ENCODE measurements around the gene PLA2G4D. TPM values are rescaled to one million over a fixed set of nuclear protein-coding genes. Genes with fewer than 3 reads are reported as not detected.

Gene PLA2G4D
- polyA plus RNA-seq, 2 of the 4 experiments (the other 2 are of a cell fraction): not detected

DNA sequence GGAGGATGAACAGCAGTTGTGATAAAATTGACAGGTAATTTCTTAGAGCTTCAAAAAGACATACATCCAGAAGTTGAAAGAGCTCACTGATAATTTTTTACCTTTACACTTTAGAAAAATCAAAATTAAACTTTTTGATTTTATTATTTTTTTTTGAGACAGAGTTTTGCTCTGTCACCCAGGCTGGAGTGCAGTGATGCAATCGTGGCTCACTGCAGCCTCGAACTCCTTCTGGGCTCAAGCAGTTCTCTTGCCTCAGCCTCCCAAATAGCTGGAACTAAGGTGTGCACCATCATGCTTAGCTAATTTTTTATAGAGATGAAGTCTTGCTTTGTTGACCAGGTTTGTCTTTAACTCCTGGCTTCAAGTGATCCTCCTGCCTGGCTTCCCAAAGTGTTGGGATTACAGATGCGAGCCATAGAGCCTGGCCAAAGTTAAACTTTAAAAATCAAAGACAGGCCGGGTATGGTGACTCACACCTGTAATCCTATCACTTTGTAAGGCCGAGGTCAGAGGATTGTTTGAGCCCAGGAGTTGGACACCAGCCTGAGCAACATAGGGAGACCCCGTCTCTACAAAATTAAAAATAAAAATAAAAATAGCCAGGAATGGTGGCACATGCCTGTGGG is 40.4 kb upstream of the PLA2G4D start:
- Histone ChIP-seq H3K4me1 (peaks cover 25% of the 10 kb centered on the region), H3K9me3 (no peaks in the 10 kb centered on the region), H3K27ac (0 out of 6 replicates have a peak overlapping the region, but pooled peaks of 1 of the 2 experiments have one; percentile 26), H3K4me3 (no peak overlapping the region), H3K4me2 (peak overlapping the region; percentile 22)
- ATAC-seq (no peak), DNase-seq (ENCODE audit: low read depth in 1 of 2, low spot score in 1 of 2) (no peak), FAIRE-seq (no peak)
- 17% methylated on average over 6 of the region's 6 CpGs for WGBS (ENCODE audit: missing lambda C conversion rate)
- TF ChIP-seq, protein P1, sequence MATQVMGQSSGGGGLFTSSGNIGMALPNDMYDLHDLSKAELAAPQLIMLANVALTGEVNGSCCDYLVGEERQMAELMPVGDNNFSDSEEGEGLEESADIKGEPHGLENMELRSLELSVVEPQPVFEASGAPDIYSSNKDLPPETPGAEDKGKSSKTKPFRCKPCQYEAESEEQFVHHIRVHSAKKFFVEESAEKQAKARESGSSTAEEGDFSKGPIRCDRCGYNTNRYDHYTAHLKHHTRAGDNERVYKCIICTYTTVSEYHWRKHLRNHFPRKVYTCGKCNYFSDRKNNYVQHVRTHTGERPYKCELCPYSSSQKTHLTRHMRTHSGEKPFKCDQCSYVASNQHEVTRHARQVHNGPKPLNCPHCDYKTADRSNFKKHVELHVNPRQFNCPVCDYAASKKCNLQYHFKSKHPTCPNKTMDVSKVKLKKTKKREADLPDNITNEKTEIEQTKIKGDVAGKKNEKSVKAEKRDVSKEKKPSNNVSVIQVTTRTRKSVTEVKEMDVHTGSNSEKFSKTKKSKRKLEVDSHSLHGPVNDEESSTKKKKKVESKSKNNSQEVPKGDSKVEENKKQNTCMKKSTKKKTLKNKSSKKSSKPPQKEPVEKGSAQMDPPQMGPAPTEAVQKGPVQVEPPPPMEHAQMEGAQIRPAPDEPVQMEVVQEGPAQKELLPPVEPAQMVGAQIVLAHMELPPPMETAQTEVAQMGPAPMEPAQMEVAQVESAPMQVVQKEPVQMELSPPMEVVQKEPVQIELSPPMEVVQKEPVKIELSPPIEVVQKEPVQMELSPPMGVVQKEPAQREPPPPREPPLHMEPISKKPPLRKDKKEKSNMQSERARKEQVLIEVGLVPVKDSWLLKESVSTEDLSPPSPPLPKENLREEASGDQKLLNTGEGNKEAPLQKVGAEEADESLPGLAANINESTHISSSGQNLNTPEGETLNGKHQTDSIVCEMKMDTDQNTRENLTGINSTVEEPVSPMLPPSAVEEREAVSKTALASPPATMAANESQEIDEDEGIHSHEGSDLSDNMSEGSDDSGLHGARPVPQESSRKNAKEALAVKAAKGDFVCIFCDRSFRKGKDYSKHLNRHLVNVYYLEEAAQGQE (IDR thresholded peaks at IDR 0.05): no peak
- TF ChIP-seq, protein P2, sequence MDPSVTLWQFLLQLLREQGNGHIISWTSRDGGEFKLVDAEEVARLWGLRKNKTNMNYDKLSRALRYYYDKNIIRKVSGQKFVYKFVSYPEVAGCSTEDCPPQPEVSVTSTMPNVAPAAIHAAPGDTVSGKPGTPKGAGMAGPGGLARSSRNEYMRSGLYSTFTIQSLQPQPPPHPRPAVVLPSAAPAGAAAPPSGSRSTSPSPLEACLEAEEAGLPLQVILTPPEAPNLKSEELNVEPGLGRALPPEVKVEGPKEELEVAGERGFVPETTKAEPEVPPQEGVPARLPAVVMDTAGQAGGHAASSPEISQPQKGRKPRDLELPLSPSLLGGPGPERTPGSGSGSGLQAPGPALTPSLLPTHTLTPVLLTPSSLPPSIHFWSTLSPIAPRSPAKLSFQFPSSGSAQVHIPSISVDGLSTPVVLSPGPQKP (IDR thresholded peaks at IDR 0.05; ENCODE audit: low read depth, low read length): no peak
- TF ChIP-seq HOXA7 (CRISPR knock-in tag; IDR thresholded peaks at IDR 0.05) (no peak), ZSCAN20 (CRISPR knock-in tag; IDR thresholded peaks at IDR 0.05) (no peak)
- ChIA-PET POLR2A (no interaction called here), CTCF (interaction anchor here (0.8 to 2.3 kb wide), 8 partner anchors 11 to 146 kb away, joined by 3 to 14 read pairs (median 5); no protein-coding TSS in a partner anchor)

DNA sequence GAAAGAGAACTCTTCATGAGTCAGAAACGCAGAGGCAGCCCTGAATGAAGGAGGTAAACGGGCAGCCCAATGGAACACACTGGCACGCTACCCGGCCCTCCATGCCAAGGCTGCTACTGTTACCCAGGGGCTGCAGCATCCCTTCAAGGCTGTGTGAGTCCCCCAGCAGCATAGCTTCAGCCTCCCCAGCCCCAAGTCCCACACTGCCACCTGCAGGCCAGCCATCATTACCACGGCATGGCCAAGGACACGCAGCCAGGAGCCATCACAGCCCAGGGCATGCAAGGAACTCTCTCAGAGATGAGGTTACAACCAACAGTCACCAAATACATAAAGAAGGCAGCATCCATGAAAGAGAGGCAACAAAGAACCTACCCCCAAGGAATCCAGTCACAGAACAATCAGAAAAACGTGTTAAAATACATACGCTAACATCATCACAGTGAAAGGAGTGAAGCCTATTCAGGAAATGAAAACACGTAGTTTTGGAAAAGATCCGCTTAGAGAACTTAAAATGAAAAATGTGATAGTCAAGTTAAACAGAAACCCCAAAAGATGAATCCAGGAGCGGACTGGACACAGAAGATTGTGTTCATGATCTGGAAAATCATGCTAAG is 39.6 kb upstream of the PLA2G4D start:
- H3K27ac ChIP-seq: no peak overlapping the region
- peak overlapping the region; percentile 26; the same call in 1 of the 3 replicates for H3K4me2 ChIP-seq
- DNase-seq (ENCODE audit: low read depth in 1 of 2, low spot score in 1 of 2): peak; percentile 41 to 54
- peaks cover 20% of the 10 kb centered on the region for H3K4me1 ChIP-seq
- no peak for TF ChIP-seq JUNB (IDR thresholded peaks at IDR 0.05)
- TF ChIP-seq, protein P3, sequence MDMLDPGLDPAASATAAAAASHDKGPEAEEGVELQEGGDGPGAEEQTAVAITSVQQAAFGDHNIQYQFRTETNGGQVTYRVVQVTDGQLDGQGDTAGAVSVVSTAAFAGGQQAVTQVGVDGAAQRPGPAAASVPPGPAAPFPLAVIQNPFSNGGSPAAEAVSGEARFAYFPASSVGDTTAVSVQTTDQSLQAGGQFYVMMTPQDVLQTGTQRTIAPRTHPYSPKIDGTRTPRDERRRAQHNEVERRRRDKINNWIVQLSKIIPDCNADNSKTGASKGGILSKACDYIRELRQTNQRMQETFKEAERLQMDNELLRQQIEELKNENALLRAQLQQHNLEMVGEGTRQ (IDR thresholded peaks at IDR 0.05): no peak
- TF ChIP-seq TP53 (CRISPR knock-in tag; IDR thresholded peaks at IDR 0.05): no peak
- TF ChIP-seq EHMT2 (IDR thresholded peaks at IDR 0.05; ENCODE audit: low read depth): no peak
- TF ChIP-seq SMC3 (IDR thresholded peaks at IDR 0.05): peak; percentile 34; the same call in 1 of the 3 replicates
- TF ChIP-seq CTCF (IDR thresholded peaks at IDR 0.05): peak; percentile 52
- TF ChIP-seq FOSB (CRISPR knock-in tag; IDR thresholded peaks at IDR 0.05): no peak
- TF ChIP-seq HOXA7 (CRISPR knock-in tag; IDR thresholded peaks at IDR 0.05): no peak
- TF ChIP-seq CBX2 (IDR thresholded peaks at IDR 0.05; ENCODE audit: borderline replicate concordance, low read depth): no peak
- TF ChIP-seq RCOR1 (IDR thresholded peaks at IDR 0.05; ENCODE audit: low read depth, low read length): no peak
- TF ChIP-seq CHD2 (IDR thresholded peaks at IDR 0.05; ENCODE audit: low read length, partially characterized antibody): no peak
- TF ChIP-seq RAD21 (conservative IDR thresholded peaks at IDR 0.05 in 1 of 2, IDR thresholded peaks at IDR 0.05 in 1 of 2): peak; percentile 55 to 65
- no peak for TF ChIP-seq HDAC2 (IDR thresholded peaks at IDR 0.05)
- TF ChIP-seq ZSCAN20 (CRISPR knock-in tag; IDR thresholded peaks at IDR 0.05): no peak
- no peak for TF ChIP-seq EHF (CRISPR knock-in tag; IDR thresholded peaks at IDR 0.05)
- TF ChIP-seq, protein P4, sequence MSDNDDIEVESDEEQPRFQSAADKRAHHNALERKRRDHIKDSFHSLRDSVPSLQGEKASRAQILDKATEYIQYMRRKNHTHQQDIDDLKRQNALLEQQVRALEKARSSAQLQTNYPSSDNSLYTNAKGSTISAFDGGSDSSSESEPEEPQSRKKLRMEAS (IDR thresholded peaks at IDR 0.05): no peak
- no peak for TF ChIP-seq BHLHE40 (IDR thresholded peaks at IDR 0.05; ENCODE audit: low read depth, low read length)
- no peak overlapping the region for H3K4me3 ChIP-seq
- WGBS (ENCODE audit: missing lambda C conversion rate): 51% methylated on average over 9 of the region's 11 CpGs
- no peak for FAIRE-seq
- ATAC-seq: peak; percentile 77 to 91; a peak in 4 of 6 replicates
- POLR2A ChIA-PET: no interaction called here
- H3K9me3 ChIP-seq: no peaks in the 10 kb centered on the region
- CTCF ChIA-PET: interaction anchor here (0.6 to 2.3 kb wide), 11 partner anchors 11 to 145 kb away, joined by 3 to 14 read pairs (median 4); no protein-coding TSS in a partner anchor

Data from A549 (cell line).